HEK293 (cell line): Measurements from ENCODE around the gene ATP4A.
A peak's percentile ranks its signal among the peaks of the same experiment; 100 is the strongest.

ENCODE experiments used
- BCL11B ChIP-seq: fragments of 450-650 bp; formaldehyde crosslinking; IDR thresholded peaks from 2 replicates; pipeline ENCODE4 v1.5.1; 2016; ENCODE audit warnings: low read depth, missing biosample characterization, missing genetic modification characterization
- HOXC10 ChIP-seq: sonication (generic); formaldehyde crosslinking; IDR thresholded peaks from 2 replicates; pipeline ENCODE4 v1.8.1; 2023; ENCODE audit warnings: mild to moderate bottlenecking, missing genetic modification reagents
- HOXD13 ChIP-seq: sonication (generic); formaldehyde crosslinking; IDR thresholded peaks from 2 replicates; pipeline ENCODE4 v1.8.0; 2022; ENCODE audit warnings: missing genetic modification reagents, borderline replicate concordance
- IKZF3 ChIP-seq: fragments of 450-650 bp; IDR thresholded peaks from 2 replicates; pipeline ENCODE4 v1.5.0; 2018; ENCODE audit warnings: missing biosample characterization, mild to moderate bottlenecking, missing genetic modification characterization, moderate library complexity
- KLF10 ChIP-seq: fragments of 450-650 bp; IDR thresholded peaks from 2 replicates; pipeline ENCODE4 v1.5.1; 2018; ENCODE audit warnings: missing biosample characterization, mild to moderate bottlenecking, missing genetic modification characterization
- KLF8 ChIP-seq: fragments of 450-650 bp; formaldehyde crosslinking; IDR thresholded peaks from 2 replicates; pipeline ENCODE4 v1.5.1; 2016; ENCODE audit warnings: missing biosample characterization, missing genetic modification characterization
- OSR2 ChIP-seq: fragments of 450-650 bp; formaldehyde crosslinking; IDR thresholded peaks from 2 replicates; pipeline ENCODE4 v1.5.1; 2016; ENCODE audit warnings: missing biosample characterization, missing genetic modification characterization
- REPIN1 ChIP-seq: fragments of 450-650 bp; formaldehyde crosslinking; IDR thresholded peaks from 2 replicates; pipeline ENCODE4 v1.5.1; 2017; ENCODE audit warnings: missing biosample characterization, missing genetic modification characterization, low read depth
- WT1 ChIP-seq: fragments of 450-650 bp; formaldehyde crosslinking; IDR thresholded peaks from 2 replicates; pipeline ENCODE4 v1.5.1; 2016; ENCODE audit warnings: missing biosample characterization, missing genetic modification characterization
- ZBTB48 ChIP-seq: fragments of 450-650 bp; formaldehyde crosslinking; IDR thresholded peaks from 2 replicates; pipeline ENCODE4 v1.5.1; 2016; ENCODE audit warnings: missing biosample characterization, missing genetic modification characterization
- ZFP3 ChIP-seq: fragments of 450-650 bp; formaldehyde crosslinking; IDR thresholded peaks from 2 replicates; pipeline ENCODE4 v1.5.1; 2016; ENCODE audit warnings: low read depth, missing biosample characterization, missing genetic modification characterization
- ZNF350 ChIP-seq: fragments of 450-650 bp; formaldehyde crosslinking; IDR thresholded peaks from 2 replicates; pipeline ENCODE4 v1.5.0; 2017; ENCODE audit warnings: missing biosample characterization, mild to moderate bottlenecking, missing genetic modification characterization
- ZNF354C ChIP-seq: fragments of 450-650 bp; formaldehyde crosslinking; IDR thresholded peaks from 2 replicates; pipeline ENCODE4 v1.5.1; 2016; ENCODE audit warnings: missing biosample characterization, missing genetic modification characterization, low read depth, borderline replicate concordance
- ZNF366 ChIP-seq: fragments of 450-650 bp; formaldehyde crosslinking; conservative IDR thresholded peaks from 2 replicates; pipeline ENCODE4 v1.5.1; 2016; ENCODE audit warnings: missing biosample characterization, missing genetic modification characterization
- ZNF423 ChIP-seq: fragments of 450-650 bp; formaldehyde crosslinking; IDR thresholded peaks from 2 replicates; pipeline ENCODE4 v1.5.1; 2016; ENCODE audit warnings: missing biosample characterization, missing genetic modification characterization
- ZNF510 ChIP-seq: fragments of 450-650 bp; formaldehyde crosslinking; IDR thresholded peaks from 2 replicates; pipeline ENCODE4 v1.5.1; 2018; ENCODE audit warnings: mild to moderate bottlenecking, missing genetic modification characterization, missing biosample characterization; ENCODE audit not compliant: insufficient replicate concordance
- ZNF514 ChIP-seq: fragments of 450-650 bp; formaldehyde crosslinking; IDR thresholded peaks from 2 replicates; pipeline ENCODE4 v1.5.1; 2016; ENCODE audit warnings: missing biosample characterization, missing genetic modification characterization
- ZNF530 ChIP-seq: fragments of 450-650 bp; formaldehyde crosslinking; IDR thresholded peaks from 2 replicates; pipeline ENCODE4 v1.5.1; 2016; ENCODE audit warnings: low read depth, missing biosample characterization, missing genetic modification characterization
- ZNF544 ChIP-seq: fragments of 450-650 bp; formaldehyde crosslinking; IDR thresholded peaks from 2 replicates; pipeline ENCODE4 v1.5.0; 2017; ENCODE audit warnings: missing biosample characterization, missing genetic modification characterization
- ZNF558 ChIP-seq: fragments of 450-650 bp; formaldehyde crosslinking; IDR thresholded peaks from 2 replicates; pipeline ENCODE4 v1.5.1; 2016; ENCODE audit warnings: missing biosample characterization, missing genetic modification characterization
- ZNF654 ChIP-seq: fragments of 450-650 bp; formaldehyde crosslinking; IDR thresholded peaks from 2 replicates; pipeline ENCODE4 v1.5.1; 2016; ENCODE audit warnings: low read depth, missing biosample characterization, missing genetic modification characterization
- ZNF660 ChIP-seq: fragments of 450-650 bp; IDR thresholded peaks from 2 replicates; pipeline ENCODE4 v1.5.1; 2018; ENCODE audit warnings: missing biosample characterization, mild to moderate bottlenecking, missing genetic modification characterization
- ZNF747 ChIP-seq: fragments of 450-650 bp; formaldehyde crosslinking; IDR thresholded peaks from 2 replicates; pipeline ENCODE4 v1.5.1; 2016; ENCODE audit warnings: missing biosample characterization, missing genetic modification characterization
- ZNF768 ChIP-seq: fragments of 450-650 bp; formaldehyde crosslinking; IDR thresholded peaks from 2 replicates; pipeline ENCODE4 v1.5.1; 2018; ENCODE audit warnings: missing biosample characterization, mild to moderate bottlenecking, missing genetic modification characterization
- ZNF777 ChIP-seq: fragments of 450-650 bp; formaldehyde crosslinking; IDR thresholded peaks from 2 replicates; pipeline ENCODE4 v1.5.1; 2017; ENCODE audit warnings: missing biosample characterization, missing genetic modification characterization, borderline replicate concordance
- ZNF785 ChIP-seq: fragments of 450-650 bp; formaldehyde crosslinking; IDR thresholded peaks from 2 replicates; pipeline ENCODE4 v1.5.1; 2016; ENCODE audit warnings: missing biosample characterization, missing genetic modification characterization
- ZNF837 ChIP-seq: fragments of 450-650 bp; formaldehyde crosslinking; IDR thresholded peaks from 2 replicates; pipeline ENCODE4 v1.5.1; 2016; ENCODE audit warnings: missing biosample characterization, missing genetic modification characterization
- TF ChIP-seq, protein P1 (sequence below): fragments of 450-650 bp; formaldehyde crosslinking; IDR thresholded peaks from 2 replicates; pipeline ENCODE4 v1.5.1; 2016; ENCODE audit warnings: missing biosample characterization, missing genetic modification characterization
- TF ChIP-seq, protein P2 (sequence below): fragments of 450-650 bp; formaldehyde crosslinking; IDR thresholded peaks from 2 replicates; pipeline ENCODE4 v1.5.1; 2016; ENCODE audit warnings: missing biosample characterization, missing genetic modification characterization
- TF ChIP-seq, protein P3 (sequence below): fragments of 450-650 bp; formaldehyde crosslinking; IDR thresholded peaks from 2 replicates; pipeline ENCODE4 v1.5.1; 2016; ENCODE audit warnings: missing biosample characterization, missing genetic modification characterization, borderline replicate concordance

Gene ATP4A

DNA sequence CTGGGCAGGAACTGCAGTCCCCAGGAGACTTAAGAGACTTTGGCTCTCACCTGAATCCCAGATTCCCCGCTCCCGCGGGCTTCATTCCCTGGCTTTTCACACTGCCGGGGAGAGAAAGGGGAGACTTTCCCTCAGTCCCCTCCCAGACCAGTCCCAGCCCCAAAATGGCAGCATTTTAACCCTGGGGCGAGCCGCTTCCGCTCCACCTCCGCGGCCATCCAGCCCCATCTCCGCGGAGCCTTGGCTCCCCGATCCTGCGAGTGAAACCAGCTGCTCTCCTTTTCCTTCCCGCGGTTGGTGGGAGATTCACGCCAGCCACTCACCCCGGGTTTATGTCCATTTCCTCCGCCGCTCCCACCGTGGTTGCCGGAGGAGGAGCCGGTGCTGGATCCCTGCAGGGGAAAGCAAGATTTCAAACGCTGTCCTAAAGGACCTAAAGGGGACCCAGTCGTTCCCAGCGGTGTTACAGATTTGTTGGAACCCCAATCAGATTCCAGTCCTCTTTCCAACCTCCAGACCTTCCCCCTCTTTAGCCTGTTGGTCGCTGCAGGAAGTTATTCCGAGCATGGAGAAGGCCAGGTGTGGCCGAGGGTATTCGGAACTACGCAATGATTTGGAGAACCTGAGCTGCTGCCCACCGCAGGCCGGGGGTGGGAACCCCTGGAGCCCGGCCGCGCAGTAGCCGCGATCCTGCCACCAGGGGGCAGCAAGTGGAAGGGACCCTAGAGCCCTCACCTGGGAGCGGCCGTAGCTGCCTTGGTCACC lies 53.4 kb downstream of the ATP4A start (continued):
- TF ChIP-seq REPIN1 (tag by site-specific recombination) (no peak; the same call in 1 of the 2 replicates), HOXC10 (no peak), ZNF660 (tag by site-specific recombination) (no peak; the same call in 1 of the 2 replicates), ZNF777 (tag by site-specific recombination) (no peak), BCL11B (tag by site-specific recombination) (peak; percentile 91; the same call in 1 of the 2 replicates), ZNF423 (tag by site-specific recombination) (peak; percentile 49; the same call in 1 of the 2 replicates), WT1 (tag by site-specific recombination) (peak; percentile 47), ZNF354C (no peak), ZNF510 (tag by site-specific recombination) (no peak), IKZF3 (peak; percentile 77), KLF8 (tag by site-specific recombination) (peak; percentile 92), ZBTB48 (tag by site-specific recombination) (peak; percentile 90), ZNF514 (tag by site-specific recombination) (no peak), ZNF366 (peak; percentile 66), ZNF544 (tag by site-specific recombination) (no peak), HOXD13 (CRISPR knock-in tag) (no peak), OSR2 (tag by site-specific recombination) (no peak), ZNF350 (tag by site-specific recombination) (no peak), ZNF768 (tag by site-specific recombination) (no peak), ZFP3 (tag by site-specific recombination) (no peak), ZNF747 (tag by site-specific recombination) (no peak), KLF10 (tag by site-specific recombination) (no peak; the same call in 1 of the 2 replicates), ZNF785 (tag by site-specific recombination) (peak; percentile 74; the same call in 1 of the 2 replicates), ZNF837 (tag by site-specific recombination) (no peak), ZNF530 (tag by site-specific recombination) (no peak), ZNF558 (0 out of 2 replicates have a peak, but pooled peaks have one; percentile 35), ZNF654 (tag by site-specific recombination) (peak; percentile 70)
- TF ChIP-seq, protein P1, sequence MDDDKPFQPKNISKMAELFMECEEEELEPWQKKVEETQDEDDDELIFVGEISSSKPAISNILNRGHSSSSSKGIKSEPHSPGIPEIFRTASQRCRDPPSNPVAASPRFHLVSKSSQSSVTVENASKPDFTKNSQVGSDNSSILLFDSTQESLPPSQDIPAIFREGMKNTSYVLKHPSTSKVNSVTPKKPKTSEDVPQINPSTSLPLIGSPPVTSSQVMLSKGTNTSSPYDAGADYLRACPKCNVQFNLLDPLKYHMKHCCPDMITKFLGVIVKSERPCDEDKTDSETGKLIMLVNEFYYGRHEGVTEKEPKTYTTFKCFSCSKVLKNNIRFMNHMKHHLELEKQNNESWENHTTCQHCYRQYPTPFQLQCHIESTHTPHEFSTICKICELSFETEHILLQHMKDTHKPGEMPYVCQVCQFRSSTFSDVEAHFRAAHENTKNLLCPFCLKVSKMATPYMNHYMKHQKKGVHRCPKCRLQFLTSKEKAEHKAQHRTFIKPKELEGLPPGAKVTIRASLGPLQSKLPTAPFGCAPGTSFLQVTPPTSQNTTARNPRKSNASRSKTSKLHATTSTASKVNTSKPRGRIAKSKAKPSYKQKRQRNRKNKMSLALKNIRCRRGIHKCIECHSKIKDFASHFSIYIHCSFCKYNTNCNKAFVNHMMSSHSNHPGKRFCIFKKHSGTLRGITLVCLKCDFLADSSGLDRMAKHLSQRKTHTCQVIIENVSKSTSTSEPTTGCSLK (tag by site-specific recombination) = no peak
- TF ChIP-seq, protein P2, sequence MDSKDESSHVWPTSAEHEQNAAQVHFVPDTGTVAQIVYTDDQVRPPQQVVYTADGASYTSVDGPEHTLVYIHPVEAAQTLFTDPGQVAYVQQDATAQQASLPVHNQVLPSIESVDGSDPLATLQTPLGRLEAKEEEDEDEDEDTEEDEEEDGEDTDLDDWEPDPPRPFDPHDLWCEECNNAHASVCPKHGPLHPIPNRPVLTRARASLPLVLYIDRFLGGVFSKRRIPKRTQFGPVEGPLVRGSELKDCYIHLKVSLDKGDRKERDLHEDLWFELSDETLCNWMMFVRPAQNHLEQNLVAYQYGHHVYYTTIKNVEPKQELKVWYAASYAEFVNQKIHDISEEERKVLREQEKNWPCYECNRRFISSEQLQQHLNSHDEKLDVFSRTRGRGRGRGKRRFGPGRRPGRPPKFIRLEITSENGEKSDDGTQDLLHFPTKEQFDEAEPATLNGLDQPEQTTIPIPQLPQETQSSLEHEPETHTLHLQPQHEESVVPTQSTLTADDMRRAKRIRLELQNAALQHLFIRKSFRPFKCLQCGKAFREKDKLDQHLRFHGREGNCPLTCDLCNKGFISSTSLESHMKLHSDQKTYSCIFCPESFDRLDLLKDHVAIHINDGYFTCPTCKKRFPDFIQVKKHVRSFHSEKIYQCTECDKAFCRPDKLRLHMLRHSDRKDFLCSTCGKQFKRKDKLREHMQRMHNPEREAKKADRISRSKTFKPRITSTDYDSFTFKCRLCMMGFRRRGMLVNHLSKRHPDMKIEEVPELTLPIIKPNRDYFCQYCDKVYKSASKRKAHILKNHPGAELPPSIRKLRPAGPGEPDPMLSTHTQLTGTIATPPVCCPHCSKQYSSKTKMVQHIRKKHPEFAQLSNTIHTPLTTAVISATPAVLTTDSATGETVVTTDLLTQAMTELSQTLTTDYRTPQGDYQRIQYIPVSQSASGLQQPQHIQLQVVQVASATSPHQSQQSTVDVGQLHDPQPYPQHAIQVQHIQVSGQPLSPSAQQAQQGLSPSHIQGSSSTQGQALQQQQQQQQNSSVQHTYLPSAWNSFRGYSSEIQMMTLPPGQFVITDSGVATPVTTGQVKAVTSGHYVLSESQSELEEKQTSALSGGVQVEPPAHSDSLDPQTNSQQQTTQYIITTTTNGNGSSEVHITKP = peak; percentile 90
- TF ChIP-seq, protein P3, sequence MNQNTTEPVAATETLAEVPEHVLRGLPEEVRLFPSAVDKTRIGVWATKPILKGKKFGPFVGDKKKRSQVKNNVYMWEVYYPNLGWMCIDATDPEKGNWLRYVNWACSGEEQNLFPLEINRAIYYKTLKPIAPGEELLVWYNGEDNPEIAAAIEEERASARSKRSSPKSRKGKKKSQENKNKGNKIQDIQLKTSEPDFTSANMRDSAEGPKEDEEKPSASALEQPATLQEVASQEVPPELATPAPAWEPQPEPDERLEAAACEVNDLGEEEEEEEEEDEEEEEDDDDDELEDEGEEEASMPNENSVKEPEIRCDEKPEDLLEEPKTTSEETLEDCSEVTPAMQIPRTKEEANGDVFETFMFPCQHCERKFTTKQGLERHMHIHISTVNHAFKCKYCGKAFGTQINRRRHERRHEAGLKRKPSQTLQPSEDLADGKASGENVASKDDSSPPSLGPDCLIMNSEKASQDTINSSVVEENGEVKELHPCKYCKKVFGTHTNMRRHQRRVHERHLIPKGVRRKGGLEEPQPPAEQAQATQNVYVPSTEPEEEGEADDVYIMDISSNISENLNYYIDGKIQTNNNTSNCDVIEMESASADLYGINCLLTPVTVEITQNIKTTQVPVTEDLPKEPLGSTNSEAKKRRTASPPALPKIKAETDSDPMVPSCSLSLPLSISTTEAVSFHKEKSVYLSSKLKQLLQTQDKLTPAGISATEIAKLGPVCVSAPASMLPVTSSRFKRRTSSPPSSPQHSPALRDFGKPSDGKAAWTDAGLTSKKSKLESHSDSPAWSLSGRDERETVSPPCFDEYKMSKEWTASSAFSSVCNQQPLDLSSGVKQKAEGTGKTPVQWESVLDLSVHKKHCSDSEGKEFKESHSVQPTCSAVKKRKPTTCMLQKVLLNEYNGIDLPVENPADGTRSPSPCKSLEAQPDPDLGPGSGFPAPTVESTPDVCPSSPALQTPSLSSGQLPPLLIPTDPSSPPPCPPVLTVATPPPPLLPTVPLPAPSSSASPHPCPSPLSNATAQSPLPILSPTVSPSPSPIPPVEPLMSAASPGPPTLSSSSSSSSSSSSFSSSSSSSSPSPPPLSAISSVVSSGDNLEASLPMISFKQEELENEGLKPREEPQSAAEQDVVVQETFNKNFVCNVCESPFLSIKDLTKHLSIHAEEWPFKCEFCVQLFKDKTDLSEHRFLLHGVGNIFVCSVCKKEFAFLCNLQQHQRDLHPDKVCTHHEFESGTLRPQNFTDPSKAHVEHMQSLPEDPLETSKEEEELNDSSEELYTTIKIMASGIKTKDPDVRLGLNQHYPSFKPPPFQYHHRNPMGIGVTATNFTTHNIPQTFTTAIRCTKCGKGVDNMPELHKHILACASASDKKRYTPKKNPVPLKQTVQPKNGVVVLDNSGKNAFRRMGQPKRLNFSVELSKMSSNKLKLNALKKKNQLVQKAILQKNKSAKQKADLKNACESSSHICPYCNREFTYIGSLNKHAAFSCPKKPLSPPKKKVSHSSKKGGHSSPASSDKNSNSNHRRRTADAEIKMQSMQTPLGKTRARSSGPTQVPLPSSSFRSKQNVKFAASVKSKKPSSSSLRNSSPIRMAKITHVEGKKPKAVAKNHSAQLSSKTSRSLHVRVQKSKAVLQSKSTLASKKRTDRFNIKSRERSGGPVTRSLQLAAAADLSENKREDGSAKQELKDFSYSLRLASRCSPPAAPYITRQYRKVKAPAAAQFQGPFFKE (tag by site-specific recombination) = no peak
